Choroid plexus epithelial cell (primary cell): ENCODE measurements around the gene GPN1.

Experiments
- DNase-seq: peaks from one replicate; pipeline ENCODE4 v3.0.0-alpha.2; 2010; ENCODE audit warnings: low read depth
- H3K4me3 ChIP-seq: 2 replicates; pipeline ENCODE4 v1.5.1; 2011; ENCODE audit warnings: low read depth, mild to moderate bottlenecking, control low read depth, low read length, moderate library complexity
- TF ChIP-seq, protein P1 (sequence below): conservative IDR thresholded peaks from 2 replicates; pipeline ENCODE4 v1.5.1; 2011; ENCODE audit warnings: low read depth, mild to moderate bottlenecking, control low read depth, inconsistent platforms, low read length, moderate library complexity

The GPN1 gene

DNA sequence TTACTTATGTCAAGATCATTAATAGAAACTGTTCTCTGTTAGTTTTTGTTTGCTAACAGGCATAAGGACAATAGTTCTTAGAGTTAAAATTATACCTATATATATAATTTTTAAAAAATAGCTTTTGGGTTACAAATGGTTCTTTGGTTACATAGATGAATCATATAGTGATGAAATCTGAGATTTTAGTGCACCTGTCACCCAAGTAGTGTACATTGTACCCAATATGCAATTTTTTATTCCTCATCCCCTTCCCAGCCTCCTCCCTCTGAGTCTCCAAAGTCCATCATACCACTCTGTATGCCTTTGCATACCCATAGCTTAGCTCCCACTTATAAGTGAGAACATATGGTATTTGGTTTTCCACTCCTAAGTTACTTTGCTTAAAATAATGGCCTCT is 61.2 kb downstream of the GPN1 start:
- H3K4me3 ChIP-seq, result no peak overlapping the region
- TF ChIP-seq, protein P1, sequence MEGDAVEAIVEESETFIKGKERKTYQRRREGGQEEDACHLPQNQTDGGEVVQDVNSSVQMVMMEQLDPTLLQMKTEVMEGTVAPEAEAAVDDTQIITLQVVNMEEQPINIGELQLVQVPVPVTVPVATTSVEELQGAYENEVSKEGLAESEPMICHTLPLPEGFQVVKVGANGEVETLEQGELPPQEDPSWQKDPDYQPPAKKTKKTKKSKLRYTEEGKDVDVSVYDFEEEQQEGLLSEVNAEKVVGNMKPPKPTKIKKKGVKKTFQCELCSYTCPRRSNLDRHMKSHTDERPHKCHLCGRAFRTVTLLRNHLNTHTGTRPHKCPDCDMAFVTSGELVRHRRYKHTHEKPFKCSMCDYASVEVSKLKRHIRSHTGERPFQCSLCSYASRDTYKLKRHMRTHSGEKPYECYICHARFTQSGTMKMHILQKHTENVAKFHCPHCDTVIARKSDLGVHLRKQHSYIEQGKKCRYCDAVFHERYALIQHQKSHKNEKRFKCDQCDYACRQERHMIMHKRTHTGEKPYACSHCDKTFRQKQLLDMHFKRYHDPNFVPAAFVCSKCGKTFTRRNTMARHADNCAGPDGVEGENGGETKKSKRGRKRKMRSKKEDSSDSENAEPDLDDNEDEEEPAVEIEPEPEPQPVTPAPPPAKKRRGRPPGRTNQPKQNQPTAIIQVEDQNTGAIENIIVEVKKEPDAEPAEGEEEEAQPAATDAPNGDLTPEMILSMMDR, result no peak
- DNase-seq, result no peak

DNA sequence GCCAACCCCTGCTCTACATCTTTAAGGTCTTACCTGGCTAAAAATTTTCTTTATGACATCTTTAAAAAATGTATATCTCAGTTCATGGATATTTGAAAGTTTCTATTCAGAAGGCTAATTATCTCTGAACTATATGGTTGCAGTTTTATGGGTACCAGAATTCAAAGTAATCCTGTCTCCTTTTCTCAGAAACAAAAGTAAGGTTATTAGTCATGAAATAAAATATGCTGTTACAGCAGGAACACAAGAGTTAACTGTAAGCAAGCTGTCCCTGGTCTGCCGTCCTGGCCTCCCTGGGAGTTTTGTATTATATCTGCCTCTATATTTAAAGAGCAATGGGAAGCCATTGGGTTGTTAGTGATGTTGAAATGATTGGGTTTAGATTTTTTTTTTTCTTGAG is 68.8 kb downstream of the GPN1 start:
- no peak overlapping the region for H3K4me3 ChIP-seq
- TF ChIP-seq, protein P1, result no peak
- DNase-seq, result no peak
